CD4-positive, alpha-beta T cell treated with Interleukin-17A for 1 hour (primary cell): Measurements from ENCODE around the gene IPO4.
"Not testable (repeated sequence)": the region's sequence is repeated elsewhere in the genome, so short reads cannot be mapped to it uniquely, and the experiment has no call there.

Experiments used
- DNase-seq: peaks from one replicate; pipeline ENCODE4 v3.0.0-alpha.2; 2020

IPO4 gene, protein sequence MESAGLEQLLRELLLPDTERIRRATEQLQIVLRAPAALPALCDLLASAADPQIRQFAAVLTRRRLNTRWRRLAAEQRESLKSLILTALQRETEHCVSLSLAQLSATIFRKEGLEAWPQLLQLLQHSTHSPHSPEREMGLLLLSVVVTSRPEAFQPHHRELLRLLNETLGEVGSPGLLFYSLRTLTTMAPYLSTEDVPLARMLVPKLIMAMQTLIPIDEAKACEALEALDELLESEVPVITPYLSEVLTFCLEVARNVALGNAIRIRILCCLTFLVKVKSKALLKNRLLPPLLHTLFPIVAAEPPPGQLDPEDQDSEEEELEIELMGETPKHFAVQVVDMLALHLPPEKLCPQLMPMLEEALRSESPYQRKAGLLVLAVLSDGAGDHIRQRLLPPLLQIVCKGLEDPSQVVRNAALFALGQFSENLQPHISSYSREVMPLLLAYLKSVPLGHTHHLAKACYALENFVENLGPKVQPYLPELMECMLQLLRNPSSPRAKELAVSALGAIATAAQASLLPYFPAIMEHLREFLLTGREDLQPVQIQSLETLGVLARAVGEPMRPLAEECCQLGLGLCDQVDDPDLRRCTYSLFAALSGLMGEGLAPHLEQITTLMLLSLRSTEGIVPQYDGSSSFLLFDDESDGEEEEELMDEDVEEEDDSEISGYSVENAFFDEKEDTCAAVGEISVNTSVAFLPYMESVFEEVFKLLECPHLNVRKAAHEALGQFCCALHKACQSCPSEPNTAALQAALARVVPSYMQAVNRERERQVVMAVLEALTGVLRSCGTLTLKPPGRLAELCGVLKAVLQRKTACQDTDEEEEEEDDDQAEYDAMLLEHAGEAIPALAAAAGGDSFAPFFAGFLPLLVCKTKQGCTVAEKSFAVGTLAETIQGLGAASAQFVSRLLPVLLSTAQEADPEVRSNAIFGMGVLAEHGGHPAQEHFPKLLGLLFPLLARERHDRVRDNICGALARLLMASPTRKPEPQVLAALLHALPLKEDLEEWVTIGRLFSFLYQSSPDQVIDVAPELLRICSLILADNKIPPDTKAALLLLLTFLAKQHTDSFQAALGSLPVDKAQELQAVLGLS

DNA sequence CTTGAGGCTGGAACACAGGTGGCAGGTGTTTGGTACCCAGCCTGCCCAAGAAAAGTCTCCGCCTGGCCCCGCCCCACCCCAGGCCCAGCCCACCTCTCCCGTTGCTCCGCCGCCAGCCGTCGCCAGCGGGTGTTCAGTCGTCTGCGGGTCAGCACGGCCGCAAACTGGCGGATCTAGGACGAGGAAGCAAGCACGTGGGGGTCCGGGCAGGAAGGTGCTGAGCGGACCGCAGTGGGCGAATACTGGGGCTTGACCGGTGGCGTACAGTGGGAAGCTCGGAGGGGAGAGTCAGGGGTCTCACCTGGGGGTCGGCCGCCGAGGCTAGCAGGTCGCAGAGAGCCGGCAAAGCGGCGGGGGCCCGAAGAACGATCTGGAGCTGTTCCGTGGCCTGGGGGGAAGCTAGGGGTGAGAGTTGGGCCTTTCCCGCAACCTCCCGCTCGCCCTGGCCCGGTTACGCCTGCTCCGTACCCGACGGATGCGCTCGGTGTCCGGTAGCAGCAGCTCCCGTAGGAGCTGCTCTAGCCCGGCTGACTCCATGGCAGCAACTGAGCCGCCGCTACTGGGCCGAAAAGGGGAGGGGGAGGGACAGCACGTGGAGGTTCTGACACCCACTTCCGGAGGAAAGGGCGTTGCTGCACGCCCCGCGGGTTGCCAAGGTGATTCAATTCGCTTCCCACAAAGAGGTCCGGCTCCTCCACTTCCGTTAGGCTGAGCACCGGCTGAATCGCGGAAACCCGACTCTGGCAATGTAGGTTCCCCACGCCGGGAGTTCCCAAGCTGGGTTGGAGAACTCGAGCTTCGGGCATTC is at the start of gene IPO4:
Gene IPO4 (minus strand): TSS at position 566 of the 808 bp plus-strand sequence. CDS start 29 bp downstream, at position 537.
- DNase-seq = peak; percentile 97

DNA sequence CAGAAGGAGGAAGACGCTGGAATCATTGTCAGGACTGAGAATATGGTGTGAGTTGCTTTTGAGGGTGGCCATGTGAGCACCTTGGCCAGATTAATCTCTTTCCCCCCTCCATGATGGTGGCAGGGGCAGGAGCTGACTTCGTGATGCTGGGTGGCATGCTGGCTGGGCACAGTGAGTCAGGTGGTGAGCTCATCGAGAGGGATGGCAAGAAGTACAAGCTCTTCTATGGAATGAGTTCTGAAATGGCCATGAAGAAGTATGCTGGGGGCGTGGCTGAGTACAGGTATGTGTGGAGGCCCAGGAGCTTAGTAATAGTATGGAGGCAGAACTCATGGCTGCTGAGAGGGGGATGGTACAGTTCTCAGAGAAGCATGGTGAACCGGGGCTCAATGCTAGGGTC is 49.5 kb upstream of the IPO4 start:
- no peak for DNase-seq

DNA sequence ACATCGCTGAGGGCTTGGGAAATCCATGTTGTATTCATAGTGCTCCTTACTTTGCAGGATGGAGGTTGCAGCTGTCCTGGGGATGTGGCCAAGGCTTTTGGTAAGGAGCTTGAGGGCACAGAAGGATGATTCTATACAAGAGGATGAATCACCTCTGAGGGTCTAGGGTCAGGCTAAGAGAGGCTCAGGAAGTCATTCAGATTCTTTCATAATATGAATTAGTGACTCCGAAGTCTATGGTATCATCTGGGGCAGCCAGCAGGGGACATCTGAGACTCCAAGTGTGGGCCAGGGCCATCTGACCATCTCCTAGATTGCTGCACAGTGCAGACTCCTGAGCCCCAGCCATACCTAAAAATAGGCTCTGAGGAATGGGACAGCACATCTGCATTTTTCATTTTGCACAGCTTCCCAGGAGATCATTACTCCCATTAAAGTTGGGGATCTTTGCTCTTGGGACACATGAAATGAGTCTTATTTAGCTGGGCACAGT is 48.9 kb upstream of the IPO4 start:
- no peak for DNase-seq

DNA sequence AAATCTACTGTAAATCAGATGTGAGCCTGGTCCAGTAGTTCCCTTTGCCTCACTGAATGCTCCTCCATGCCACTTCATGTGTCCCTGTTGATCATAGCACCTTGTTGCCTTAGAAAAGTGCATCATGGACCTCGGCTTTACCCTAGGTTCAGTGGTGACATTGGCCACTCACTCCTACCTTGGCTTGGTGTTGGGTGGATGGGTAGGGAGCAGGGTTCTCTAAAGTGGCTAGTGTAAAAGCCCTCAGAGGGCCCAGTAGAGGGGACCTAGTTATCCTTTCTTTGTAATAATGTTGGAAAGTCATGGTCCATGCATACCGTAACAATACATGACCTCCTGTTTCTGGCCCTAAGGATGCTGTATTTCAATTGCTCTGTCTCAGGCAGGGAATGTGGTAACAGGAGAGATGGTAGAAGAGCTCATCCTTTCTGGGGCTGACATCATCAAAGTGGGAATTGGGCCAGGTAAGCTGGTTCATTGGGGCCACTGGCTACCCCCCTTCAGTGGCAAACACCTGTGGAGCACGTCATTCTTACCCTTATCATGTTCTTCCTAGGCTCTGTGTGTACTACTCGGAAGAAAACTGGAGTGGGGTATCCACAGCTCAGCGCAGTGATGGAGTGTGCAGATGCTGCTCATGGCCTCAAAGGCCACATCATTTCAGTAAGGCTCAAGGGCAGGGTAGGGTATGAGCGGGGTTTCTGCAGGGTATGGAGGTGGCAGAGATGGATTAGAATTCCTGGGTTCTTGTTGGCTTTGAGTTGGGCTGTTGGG is 48.3 kb upstream of the IPO4 start:
- DNase-seq = no peak

DNA sequence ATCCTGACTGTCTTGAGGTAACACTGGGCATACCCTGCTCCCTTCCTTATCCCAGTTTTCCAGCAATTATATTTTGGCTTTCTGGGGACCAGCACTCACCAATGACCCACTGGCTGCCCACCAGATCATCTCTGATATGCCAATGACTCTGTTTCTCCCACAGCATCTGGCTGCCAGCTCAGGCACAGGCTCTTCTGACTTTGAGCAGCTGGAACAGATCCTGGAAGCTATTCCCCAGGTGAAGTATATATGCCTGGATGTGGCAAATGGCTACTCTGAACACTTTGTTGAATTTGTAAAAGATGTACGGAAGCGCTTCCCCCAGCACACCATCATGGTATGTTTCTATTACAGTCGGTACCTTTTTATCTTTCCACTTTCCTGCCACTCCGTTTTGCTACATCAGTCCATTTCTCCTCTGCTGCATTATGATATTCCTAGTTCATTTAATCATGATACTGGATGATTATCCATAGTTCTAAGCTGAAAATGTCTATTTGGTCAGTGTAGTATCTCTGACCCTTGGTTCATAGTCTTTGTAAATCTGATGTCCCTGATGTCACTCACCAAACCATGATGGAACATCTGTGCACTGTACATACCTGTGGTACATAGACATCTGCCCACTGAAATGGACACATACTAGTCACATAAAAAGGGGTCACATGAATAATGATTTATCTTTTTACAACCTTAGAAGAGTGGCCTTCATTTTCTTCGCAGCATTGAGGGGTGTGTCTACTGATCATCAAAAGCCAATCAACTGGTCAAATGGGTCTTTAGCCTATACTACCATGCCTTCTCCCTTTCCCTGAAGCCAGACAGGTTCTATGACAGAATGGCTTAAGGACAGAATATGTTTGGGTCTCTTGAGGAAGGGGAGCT is 47.4 kb upstream of the IPO4 start:
- DNase-seq = no peak

DNA sequence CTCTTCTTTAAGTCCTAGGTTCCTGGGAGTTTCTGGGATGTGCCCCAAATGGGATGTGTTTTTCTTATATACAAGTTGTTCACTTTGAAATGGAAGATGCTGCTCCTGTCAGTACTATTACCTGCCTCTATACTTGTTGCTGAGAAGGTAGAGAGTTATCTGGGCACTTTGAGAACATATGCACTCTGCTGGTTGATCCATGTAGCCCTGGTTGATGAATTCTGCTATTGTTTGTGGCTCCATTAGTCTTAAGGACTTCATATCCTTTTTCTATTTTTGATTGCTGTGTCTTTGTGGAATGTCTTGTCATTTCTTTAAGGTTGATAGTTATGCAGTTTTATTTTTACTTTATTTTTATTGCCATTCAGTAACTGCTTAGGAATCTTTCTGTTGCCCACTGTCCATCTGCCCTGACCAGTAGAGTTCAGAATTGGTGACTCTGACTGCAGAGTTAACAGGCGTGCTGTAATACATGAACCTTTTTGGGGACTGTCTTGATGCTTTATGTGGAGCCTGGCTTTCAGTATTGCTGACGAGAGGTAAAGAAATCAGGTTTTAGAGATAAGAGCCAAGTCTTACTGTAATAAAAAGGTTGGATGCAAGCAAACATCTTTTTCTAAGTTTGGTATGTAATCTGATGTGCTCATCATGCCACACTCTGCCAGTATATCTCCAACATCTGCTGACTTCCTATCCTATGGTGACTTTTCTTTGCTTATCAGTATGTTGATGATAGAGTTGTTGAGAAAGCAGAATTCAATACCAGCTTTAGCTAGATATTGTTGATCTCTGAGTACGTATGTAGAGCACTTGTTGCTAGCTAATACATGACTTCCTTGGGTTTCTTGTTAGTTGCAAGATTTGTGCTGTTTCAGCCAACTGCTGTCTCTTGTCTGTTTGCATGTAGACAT is 45.7 kb upstream of the IPO4 start:
- DNase-seq = no peak

DNA sequence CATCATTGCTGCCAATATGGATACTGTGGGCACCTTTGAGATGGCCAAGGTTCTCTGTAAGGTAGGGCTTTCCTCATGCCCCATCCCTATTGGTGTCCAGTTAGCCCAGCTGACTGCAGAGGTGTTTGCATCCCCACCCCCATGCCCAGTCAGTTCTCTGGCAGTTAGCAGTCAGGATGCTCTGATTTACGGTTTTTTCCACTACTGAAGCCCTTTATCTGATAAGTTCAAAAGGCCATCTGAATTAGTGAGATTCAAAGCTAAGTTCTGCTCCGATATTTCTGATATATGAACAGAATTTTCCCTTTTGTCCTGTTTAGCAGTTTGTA is 44.9 kb upstream of the IPO4 start:
- DNase-seq = no peak

DNA sequence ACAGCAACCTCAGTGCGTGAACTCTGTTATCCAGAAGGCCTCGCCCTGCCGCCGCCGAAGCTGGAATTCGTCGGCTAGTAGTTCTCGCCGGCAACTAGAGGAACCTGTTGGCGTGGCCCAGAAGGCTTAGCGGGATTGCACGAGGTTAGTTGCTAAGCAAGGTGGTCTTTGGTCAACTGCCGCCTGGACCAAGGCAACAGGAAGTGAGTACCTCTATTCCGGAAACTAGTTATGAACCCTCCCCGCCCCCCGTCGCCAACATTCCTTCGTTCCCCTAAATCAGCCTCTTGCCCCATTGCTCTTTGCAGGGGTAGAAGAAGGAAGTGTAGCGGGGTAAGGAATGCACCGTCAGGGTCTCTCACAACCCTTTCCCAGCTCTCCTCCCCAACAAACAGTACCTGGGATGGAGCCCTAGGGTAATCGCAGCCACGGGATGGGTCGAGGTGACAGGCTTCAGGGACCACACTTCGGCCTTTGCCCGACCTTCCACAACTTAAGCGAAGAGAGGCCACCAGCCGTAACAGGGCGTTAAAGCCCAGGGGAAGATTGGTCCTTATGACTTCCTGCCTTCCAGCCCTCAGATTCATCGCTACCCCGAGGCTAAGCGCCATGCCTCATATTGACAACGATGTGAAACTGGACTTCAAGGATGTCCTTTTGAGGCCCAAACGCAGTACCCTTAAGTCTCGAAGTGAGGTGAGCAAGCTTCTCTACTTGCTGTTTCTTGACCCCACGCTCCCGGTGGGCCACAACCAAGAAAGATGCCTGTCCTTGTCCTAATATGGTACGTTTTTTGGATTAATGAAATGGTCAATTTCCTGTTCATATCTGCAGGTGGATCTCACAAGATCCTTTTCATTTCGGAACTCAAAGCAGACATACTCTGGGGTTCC is 44.3 kb upstream of the IPO4 start, which contains the start of gene GMPR2:
Gene GMPR2 (plus strand): TSS at position 285 of the 893 bp plus-strand sequence. CDS start 325 bp downstream, at position 610.
- peak; percentile 32 for DNase-seq

DNA sequence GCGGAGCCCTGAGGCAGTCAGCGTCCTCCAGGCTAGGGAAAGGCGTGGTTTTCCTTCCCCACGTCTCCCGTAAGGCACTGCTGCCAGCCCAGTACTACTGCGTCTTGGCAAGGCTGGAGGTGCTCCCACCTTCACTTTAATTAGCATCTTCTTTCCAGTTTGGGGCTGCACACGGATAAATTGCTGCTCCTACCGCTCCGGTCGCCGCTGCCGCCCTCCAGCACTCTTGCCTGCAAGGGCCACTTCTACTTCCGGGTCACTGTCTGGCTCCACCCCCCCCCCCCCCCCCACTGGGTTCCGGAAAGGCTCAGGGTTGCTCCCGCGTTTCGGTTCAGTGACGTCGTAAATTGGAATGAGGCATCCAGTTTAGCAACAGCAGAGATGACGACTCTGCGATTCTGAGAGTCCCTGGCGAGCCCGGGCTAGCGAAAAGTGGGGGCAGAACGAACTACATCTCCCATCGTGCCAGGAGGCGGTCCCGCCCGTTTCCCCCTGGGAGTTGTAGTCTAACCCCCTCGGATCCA is 43.6 kb upstream of the IPO4 start, which contains the start of gene NEDD8:
Gene NEDD8 (minus strand): TSS at position 247 of the 524 bp plus-strand sequence. CDS start 100 bp downstream, at position 147.
- DNase-seq = peak; percentile 90

DNA sequence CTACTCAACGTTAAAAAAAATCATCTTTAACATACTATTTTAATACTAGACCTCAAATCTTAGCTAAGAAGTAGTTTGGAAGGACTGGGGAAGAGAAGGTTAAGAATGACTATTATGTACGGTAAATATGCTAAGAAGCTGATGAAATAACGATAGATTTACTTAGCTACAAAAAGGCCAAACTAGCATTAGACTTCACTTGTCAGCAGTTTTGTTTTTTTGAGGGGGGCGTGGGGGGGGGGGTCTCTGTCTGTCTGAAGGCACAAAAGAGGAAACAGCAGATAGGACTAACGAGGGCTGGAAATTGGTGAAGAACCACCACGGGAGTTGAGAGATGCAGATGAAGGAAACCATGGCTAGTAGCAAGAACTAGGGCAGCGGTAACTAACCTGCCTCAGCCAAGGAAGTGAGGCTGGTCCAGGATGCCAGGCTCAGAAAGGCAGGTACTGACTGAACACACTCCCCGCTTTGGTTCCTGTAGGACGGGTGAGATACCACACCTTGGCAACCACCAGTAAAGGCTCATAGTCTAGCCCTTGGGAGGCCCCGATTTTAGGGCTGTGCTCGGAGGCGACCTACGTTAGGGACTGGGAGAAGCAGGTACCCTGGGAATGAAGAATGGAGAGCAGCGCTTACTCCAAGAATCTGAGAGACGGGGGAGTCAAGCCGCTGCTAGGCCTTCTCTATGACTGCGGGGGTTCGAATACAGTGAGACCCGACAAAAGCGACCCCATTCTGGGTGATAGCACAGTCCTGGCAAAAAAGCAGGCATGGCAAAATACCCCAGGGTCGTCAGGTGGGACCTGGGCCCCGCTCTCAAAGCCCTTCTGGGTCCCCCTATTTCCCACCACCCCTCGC is 42.9 kb upstream of the IPO4 start:
- peak; percentile 33 for DNase-seq

DNA sequence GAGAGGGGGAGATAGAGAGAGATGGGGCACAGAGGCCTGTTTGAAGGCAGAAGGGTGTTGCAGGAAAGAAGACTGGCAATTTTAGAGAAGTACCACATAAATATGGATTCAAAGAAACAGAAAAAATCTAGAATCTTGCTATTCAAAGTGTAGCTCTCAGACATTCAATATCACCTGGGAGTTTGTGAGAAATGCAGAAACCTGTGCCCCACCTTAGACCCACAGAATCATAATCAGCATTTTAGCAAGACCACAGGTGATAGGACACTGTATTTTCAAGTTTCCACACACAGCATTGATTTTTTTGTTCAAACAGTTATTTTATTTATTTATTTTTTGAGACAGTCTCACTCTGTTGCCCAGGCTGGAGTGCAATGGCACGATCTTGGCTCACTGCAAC is 40.3 kb upstream of the IPO4 start:
- DNase-seq = no peak

DNA sequence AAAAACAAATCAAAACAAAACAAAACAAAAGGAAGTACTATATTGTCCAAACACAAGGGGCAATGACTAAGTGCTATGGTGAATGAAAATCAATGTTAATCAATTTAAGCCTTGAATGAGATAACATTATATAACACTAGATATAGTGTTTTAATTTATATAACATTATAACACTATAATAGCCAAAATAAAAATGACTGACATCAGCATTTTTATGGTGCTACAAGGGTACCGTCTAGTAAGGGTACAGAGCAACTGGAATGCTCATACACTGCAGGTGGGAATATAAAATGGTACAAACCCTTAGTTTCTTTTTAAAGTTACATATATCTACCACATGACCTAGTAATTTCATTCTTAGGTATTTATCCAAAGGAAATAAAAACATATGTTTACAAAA is 37.9 kb upstream of the IPO4 start:
- no peak for DNase-seq

DNA sequence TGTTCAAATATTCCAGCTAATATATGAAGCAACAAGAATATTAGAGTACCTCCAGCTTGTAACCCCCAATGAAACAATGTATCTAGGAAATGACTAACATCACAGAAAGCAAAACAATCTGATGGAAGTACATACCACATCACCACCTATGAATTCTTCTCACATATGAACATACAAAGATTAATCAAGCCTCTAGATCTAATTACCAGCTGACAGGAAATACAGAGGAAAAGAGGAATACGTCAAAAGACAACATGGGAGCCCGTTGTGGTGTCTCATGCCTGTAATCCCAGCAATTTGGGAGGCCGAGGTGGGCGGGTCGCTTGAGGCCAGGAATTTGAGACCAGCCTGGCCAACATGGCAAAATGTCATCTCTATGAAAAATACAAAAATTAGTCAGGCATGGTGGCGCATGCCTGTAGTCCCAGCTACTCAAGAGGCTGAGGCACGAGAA is 36.0 kb upstream of the IPO4 start:
- no peak for DNase-seq

DNA sequence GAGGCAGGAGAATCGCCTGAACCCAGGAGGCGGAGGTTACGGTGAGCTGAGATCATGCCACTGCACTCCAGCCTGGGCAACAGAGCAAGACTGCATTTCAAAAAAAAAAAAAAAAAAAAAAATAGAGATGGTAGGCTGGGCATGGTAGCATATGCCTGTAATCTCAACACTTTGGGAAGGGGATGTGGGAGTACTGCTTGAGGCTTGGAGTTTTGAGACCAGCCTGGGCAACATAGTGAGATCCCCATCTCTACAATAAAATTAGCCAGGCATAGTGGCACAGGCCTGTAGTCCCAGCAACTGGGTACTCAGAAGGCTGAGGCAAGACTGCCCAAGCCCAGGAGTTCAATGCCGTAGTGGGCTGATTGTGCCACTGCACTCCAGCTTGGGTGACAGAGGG is 34.4 kb upstream of the IPO4 start:
- not testable (repeated sequence) for DNase-seq

DNA sequence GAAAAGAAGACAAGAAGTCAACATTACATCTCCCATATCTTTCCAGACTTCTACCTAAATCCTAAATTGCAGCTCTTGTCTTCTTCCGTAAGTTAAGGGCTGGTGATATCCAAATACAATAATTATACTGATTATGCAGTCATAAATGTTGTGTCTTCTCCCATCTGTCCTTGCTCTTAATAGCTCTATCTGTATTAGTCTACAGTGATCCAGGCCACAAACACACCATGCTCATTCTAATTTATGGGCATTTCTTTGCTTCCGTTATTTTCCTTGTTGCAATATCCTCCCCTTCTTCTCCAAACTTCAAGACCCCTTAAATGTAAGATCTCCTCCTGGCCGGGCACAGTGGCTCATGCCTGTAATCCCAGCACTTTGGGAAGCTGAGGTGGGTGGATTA is 30.9 kb upstream of the IPO4 start:
- DNase-seq = no peak

DNA sequence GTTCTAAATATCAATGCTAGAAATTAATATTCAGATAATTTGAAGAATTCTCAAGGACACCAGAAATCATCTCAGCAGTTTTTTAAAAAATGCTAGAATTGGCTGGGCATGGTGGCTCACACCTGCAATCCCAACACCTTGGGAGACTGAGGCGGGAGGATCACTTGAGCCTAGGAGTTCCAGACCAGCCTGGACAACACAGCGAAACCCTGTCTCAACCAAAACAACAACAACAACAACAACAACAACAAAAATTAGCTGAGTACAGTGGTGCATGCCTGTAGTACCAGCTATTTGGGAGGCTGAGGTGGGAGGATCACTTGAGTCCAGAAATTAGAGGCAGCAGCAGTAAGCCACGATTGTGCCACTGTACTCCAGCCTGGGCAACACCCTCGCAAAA is 30.5 kb upstream of the IPO4 start:
- no peak for DNase-seq

DNA sequence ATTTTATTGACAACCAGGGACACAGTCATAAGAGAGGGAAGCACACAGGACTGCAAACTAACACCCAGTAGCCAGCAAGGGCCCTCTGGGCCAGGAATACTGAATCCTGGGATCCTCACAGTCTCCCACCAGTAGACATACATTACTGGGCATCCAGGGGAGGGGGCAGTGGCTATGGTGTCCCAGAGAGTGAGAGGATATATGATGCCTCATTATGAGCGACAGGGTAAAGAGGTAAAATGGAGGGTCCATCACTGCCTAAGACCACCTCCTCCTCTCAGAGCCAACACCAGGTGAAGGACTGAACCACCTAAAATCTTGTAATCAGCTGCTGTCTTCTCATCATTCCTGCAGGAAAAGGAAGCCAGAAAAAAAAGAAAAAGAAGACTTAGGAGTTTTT is 28.3 kb upstream of the IPO4 start:
- not testable (repeated sequence) for DNase-seq
